DOHH2 (cell line): Measurements from ENCODE around the gene CPEB4.
A peak's percentile ranks its signal among the peaks of the same experiment; 100 is the strongest.

Experiments used
- H3F3A ChIP-seq: fragments of 200-600 bp; sonication (generic), shearing (Covaris generic); 2 replicates; pipeline ENCODE4 v1.6.0; 2016; ENCODE audit warnings: antibody characterized with exemption, mild to moderate bottlenecking; ENCODE audit not compliant: control insufficient read depth, insufficient read depth
- H3K27ac ChIP-seq: fragments of 200-600 bp; sonication (generic); 2 replicates; pipeline ENCODE4 v1.5.1; 2014; ENCODE audit warnings: low read depth, mild to moderate bottlenecking, low read length, moderate library complexity
- H3K27me3 ChIP-seq: fragments of 200-600 bp; sonication (generic); 2 replicates; pipeline ENCODE4 v1.6.1; 2014; ENCODE audit warnings: mild to moderate bottlenecking, low read length, mixed read lengths; ENCODE audit not compliant: control insufficient read depth
- H3K36me3 ChIP-seq: fragments of 200-600 bp; sonication (generic); 2 replicates; pipeline ENCODE4 v1.6.1; 2014; ENCODE audit warnings: mild to moderate bottlenecking, low read length, moderate library complexity, mixed read lengths; ENCODE audit not compliant: control insufficient read depth
- H3K4me1 ChIP-seq: fragments of 200-600 bp; sonication (generic); 2 replicates; pipeline ENCODE4 v1.6.1; 2014; ENCODE audit warnings: mild to moderate bottlenecking, low read length, mixed read lengths; ENCODE audit not compliant: control insufficient read depth
- H3K4me2 ChIP-seq: fragments of 200-600 bp; sonication (generic); 2 replicates; pipeline ENCODE4 v1.6.0; 2014; ENCODE audit warnings: mild to moderate bottlenecking, low read length, moderate library complexity
- H3K4me3 ChIP-seq: fragments of 200-600 bp; sonication (generic); 2 replicates; pipeline ENCODE4 v1.5.1; 2014; ENCODE audit warnings: mild to moderate bottlenecking, low read length, mixed read lengths
- H3K79me2 ChIP-seq: fragments of 200-600 bp; sonication (generic); 2 replicates; pipeline ENCODE4 v1.6.1; 2014; ENCODE audit warnings: mild to moderate bottlenecking, low read length, mixed read lengths; ENCODE audit not compliant: control insufficient read depth
- H3K9me2 ChIP-seq: fragments of 200-600 bp; sonication (generic); replicated peaks from 2 replicates; pipeline ENCODE4 v1.6.1; 2014; ENCODE audit warnings: mild to moderate bottlenecking, low read length, mixed read lengths; ENCODE audit not compliant: control insufficient read depth
- H3K9me3 ChIP-seq: fragments of 200-600 bp; sonication (generic); 2 replicates; pipeline ENCODE4 v1.6.1; 2014; ENCODE audit warnings: antibody characterized with exemption, low read length, mixed read lengths; ENCODE audit not compliant: control insufficient read depth, insufficient read depth
- H4K20me1 ChIP-seq: fragments of 200-600 bp; sonication (generic); 2 replicates; pipeline ENCODE4 v1.6.0; 2014; ENCODE audit warnings: low read depth, mild to moderate bottlenecking, antibody characterized with exemption, low read length, moderate library complexity; ENCODE audit not compliant: control insufficient read depth, insufficient read depth
- CTCF ChIP-seq: fragments of 200-600 bp; sonication (generic); IDR thresholded peaks from one replicate; pipeline ENCODE4 v1.5.1; 2014; ENCODE audit warnings: antibody characterized with exemption, mild to moderate bottlenecking, low read depth, low read length; ENCODE audit not compliant: poor library complexity, severe bottlenecking
- EZH2phosphoT487 ChIP-seq: fragments of 200-600 bp; sonication (generic); IDR thresholded peaks from 2 replicates; pipeline ENCODE4 v1.6.1; 2017; ENCODE audit warnings: borderline replicate concordance, mild to moderate bottlenecking, antibody characterized with exemption, low read length, moderate library complexity, mixed read lengths

CPEB4 gene

GRCh38 chr5:173920866-173921555, 32.9 kb downstream of the CPEB4 start:
- Histone ChIP-seq H4K20me1 (no peaks in the 10 kb centered on the region), H3K9me2 (no peaks in the 10 kb centered on the region), H3K4me1 (peaks cover 81% of the 10 kb centered on the region), H3K4me3 (no peak overlapping the region), H3K27ac (no peak overlapping the region), H3K79me2 (peaks cover 25% of the 10 kb centered on the region), H3F3A (peaks cover 2% of the 10 kb centered on the region; the same call in 1 of the 2 replicates), H3K36me3 (no peaks in the 10 kb centered on the region), H3K9me3 (no peaks in the 10 kb centered on the region), H3K4me2 (no peak overlapping the region), H3K27me3 (no peaks in the 10 kb centered on the region)
- no peak for TF ChIP-seq EZH2phosphoT487
- TF ChIP-seq CTCF: no peak

- Histone ChIP-seq H3K36me3 (no peaks in the 10 kb centered on the region), H3K27me3 (no peaks in the 10 kb centered on the region), H3F3A (no peaks in the 10 kb centered on the region), H3K4me1 (peaks cover 66% of the 10 kb centered on the region), H3K27ac (no peak overlapping the region), H3K4me2 (no peak overlapping the region), H3K79me2 (peaks cover 24% of the 10 kb centered on the region), H4K20me1 (no peaks in the 10 kb centered on the region), H3K4me3 (no peak overlapping the region), H3K9me3 (no peaks in the 10 kb centered on the region), H3K9me2 (no peaks in the 10 kb centered on the region)
- TF ChIP-seq CTCF (no peak), EZH2phosphoT487 (no peak)
Observed at GRCh38 chr5:173922527-173922926, 34.4 kb downstream of the CPEB4 start.

GRCh38 chr5:173923218-173924095, 35.3 kb downstream of the CPEB4 start:
- Histone ChIP-seq H3F3A (no peaks in the 10 kb centered on the region), H3K4me2 (peak overlapping the region; percentile 36), H3K4me1 (peaks cover 64% of the 10 kb centered on the region), H3K9me3 (no peaks in the 10 kb centered on the region), H3K79me2 (peaks cover 21% of the 10 kb centered on the region), H3K27me3 (no peaks in the 10 kb centered on the region), H4K20me1 (no peaks in the 10 kb centered on the region), H3K36me3 (no peaks in the 10 kb centered on the region), H3K27ac (no peak overlapping the region), H3K4me3 (0 out of 2 replicates have a peak overlapping the region, but pooled peaks have one; percentile 14), H3K9me2 (no peaks in the 10 kb centered on the region)
- TF ChIP-seq CTCF (no peak), EZH2phosphoT487 (no peak)
